Upper lobe of right lung (tissue), 1 donor: ENCODE results near the gene PPP2R5B. TPM values are rescaled to one million over a fixed set of nuclear protein-coding genes. Genes with fewer than 3 reads are reported as not detected.

Experiments used
- ATAC-seq: fragments of 200-7000 bp; cut with Tn5 transposase; one replicate; pipeline ENCODE4 v1.9.1; 2020; ENCODE audit warnings: mild to moderate bottlenecking, moderate library complexity
- DNase-seq: peaks from one replicate; pipeline ENCODE4 v3.0.0-alpha.2; 2020
- H3K27ac ChIP-seq: fragments of 200-600 bp; one replicate; pipeline ENCODE4 v1.8.0; 2022
- H3K27me3 ChIP-seq: fragments of 200-600 bp; one replicate; pipeline ENCODE4 v1.8.0; 2022; ENCODE audit warnings: mild to moderate bottlenecking
- H3K36me3 ChIP-seq: fragments of 200-600 bp; one replicate; pipeline ENCODE4 v1.8.0; 2022
- H3K4me1 ChIP-seq: fragments of 200-600 bp; one replicate; pipeline ENCODE4 v1.8.0; 2022
- H3K4me3 ChIP-seq: fragments of 200-600 bp; one replicate; pipeline ENCODE4 v1.8.0; 2022; ENCODE audit warnings: mild to moderate bottlenecking
- H3K9me3 ChIP-seq: fragments of 200-600 bp; one replicate; pipeline ENCODE4 v1.8.0; 2022
- CTCF ChIP-seq: fragments of 200-600 bp; IDR thresholded peaks from one replicate; pipeline ENCODE4 v1.8.0; 2022; ENCODE audit warnings: antibody characterized with exemption
- intact Hi-C: fragments of 100-400 bp; cut with DNase I; formaldehyde crosslinking; loops from one replicate; pipeline ENCODE4 v1.11.0; 2022
- total RNA-seq: library from RNA; stranded (reverse); fragmentation: NEBNext Ultra II Directional; extraction: Animal tissue kit (Norgen Biotek cat#: 25700); gene quantifications from one replicate; pipeline ENCODE4 v1.2.1, GENCODE V29; 2021
- donor health status: DM: no; HTN: yes; CAD: no; lungs with severe emphysema.

PPP2R5B gene
- total RNA-seq, 1 donor from 2014 or later, result 29.4 TPM

- DNase-seq, result no peak
- Histone ChIP-seq H3K4me1 (no peaks in the 10 kb centered on the region), H3K27ac (no peak overlapping the region), H3K4me3 (no peak overlapping the region), H3K9me3 (no peaks in the 10 kb centered on the region), H3K36me3 (no peaks in the 10 kb centered on the region), H3K27me3 (no peaks in the 10 kb centered on the region)
- intact Hi-C loops, result no loop called here
- no peak for ATAC-seq
- no peak for TF ChIP-seq CTCF
These were observed 38.7 kb downstream of the PPP2R5B start for GRCh38 chr11:64963072-64963631.

GRCh38 chr11:64967375-64967774 is 42.9 kb downstream of the PPP2R5B start:
- Histone ChIP-seq H3K36me3 (no peaks in the 10 kb centered on the region), H3K9me3 (no peaks in the 10 kb centered on the region), H3K27me3 (no peaks in the 10 kb centered on the region), H3K27ac (no peak overlapping the region), H3K4me1 (peaks cover 5% of the 10 kb centered on the region), H3K4me3 (no peak overlapping the region)
- DNase-seq, result no peak
- ATAC-seq, result no peak
- no peak for TF ChIP-seq CTCF
- intact Hi-C loops, result no loop called here

- H3K4me3 ChIP-seq, result no peak overlapping the region
- H3K4me1 ChIP-seq, result peaks cover 5% of the 10 kb centered on the region
- no peak for TF ChIP-seq CTCF
- no peaks in the 10 kb centered on the region for H3K36me3 ChIP-seq
- no peak for DNase-seq
- H3K27ac ChIP-seq, result no peak overlapping the region
- intact Hi-C loops, result no loop called here
- H3K27me3 ChIP-seq, result no peaks in the 10 kb centered on the region
- ATAC-seq, result no peak
- H3K9me3 ChIP-seq, result no peaks in the 10 kb centered on the region
These were observed 44.7 kb downstream of the PPP2R5B start for GRCh38 chr11:64969209-64969608.

GRCh38 chr11:64970731-64971151 is 46.3 kb downstream of the PPP2R5B start:
- H3K27me3 ChIP-seq, result no peaks in the 10 kb centered on the region
- no peak overlapping the region for H3K4me3 ChIP-seq
- H3K36me3 ChIP-seq, result no peaks in the 10 kb centered on the region
- TF ChIP-seq CTCF, result no peak
- DNase-seq (no peak), ATAC-seq (peak; percentile 63)
- peaks cover 5% of the 10 kb centered on the region for H3K4me1 ChIP-seq
- H3K27ac ChIP-seq, result no peak overlapping the region
- no peaks in the 10 kb centered on the region for H3K9me3 ChIP-seq
- intact Hi-C loops, result no loop called here

GRCh38 chr11:64971421-64972233 is 47.1 kb downstream of the PPP2R5B start, which contains the start of gene MAJIN:
TSS of gene MAJIN (minus strand) at chr11:64972108. CDS start at chr11:64959405, 12,703 bp downstream.
- H3K4me1 ChIP-seq, result peaks cover 5% of the 10 kb centered on the region
- intact Hi-C loops, result no loop called here
- H3K27ac ChIP-seq, result peak within 1 kb of the TSS; percentile 33
- peak; percentile 95 for DNase-seq
- H3K27me3 ChIP-seq, result no peaks in the 10 kb centered on the region
- TF ChIP-seq CTCF, result no peak
- ATAC-seq, result peak; percentile 89
- peak within 1 kb of the TSS; percentile 47 for H3K4me3 ChIP-seq
- H3K9me3 ChIP-seq, result no peaks in the 10 kb centered on the region
- H3K36me3 ChIP-seq, result no peaks in the 10 kb centered on the region
